HepG2 (cell line): Measurements from ENCODE around the gene KDELR3.

ENCODE experiments used
- CTCF ChIP-seq: sonication (generic); formaldehyde crosslinking; IDR thresholded peaks from 2 replicates; pipeline ENCODE4 v1.5.0; 2020; ENCODE audit warnings: mild to moderate bottlenecking, missing genetic modification reagents, moderate library complexity
- MED1 ChIP-seq: sonication (generic); formaldehyde crosslinking; IDR thresholded peaks from 2 replicates; pipeline ENCODE4 v1.4.0; 2020; ENCODE audit warnings: missing genetic modification reagents
- PBX3 ChIP-seq: sonication (generic); formaldehyde crosslinking; IDR thresholded peaks from 2 replicates; pipeline ENCODE4 v1.8.1; 2023; ENCODE audit warnings: missing genetic modification reagents, inconsistent platforms, borderline replicate concordance
- SRF ChIP-seq: IDR thresholded peaks from 2 replicates; pipeline ENCODE4 v1.6.1; 2011; ENCODE audit warnings: mild to moderate bottlenecking, low read depth, low read length, moderate library complexity
- ZMAT5 ChIP-seq: sonication (generic); formaldehyde crosslinking; IDR thresholded peaks from 2 replicates; pipeline ENCODE4 v1.5.0; 2020; ENCODE audit warnings: mild to moderate bottlenecking, low read depth, missing genetic modification reagents, borderline replicate concordance

GRCh38 chr22:38523029-38523428, 55.1 kb downstream of the KDELR3 start:
- no peak for TF ChIP-seq PBX3 (CRISPR knock-in tag)
- no peak for TF ChIP-seq MED1 (CRISPR knock-in tag)
- no peak for TF ChIP-seq CTCF (CRISPR knock-in tag)
- TF ChIP-seq ZMAT5 (CRISPR knock-in tag): no peak
- TF ChIP-seq SRF: no peak
